Activated T-helper 9 cell treated with anti-CD3 and anti-CD28 coated beads, Interleukin-2, amount 50 U/mL, for 16 hours (primary cell): Measurements from ENCODE around the gene WDR45B.

ENCODE experiments used
- DNase-seq: peaks from one replicate; pipeline ENCODE4 v3.0.0-alpha.2; 2020; ENCODE audit warnings: low read depth

Gene WDR45B

DNA sequence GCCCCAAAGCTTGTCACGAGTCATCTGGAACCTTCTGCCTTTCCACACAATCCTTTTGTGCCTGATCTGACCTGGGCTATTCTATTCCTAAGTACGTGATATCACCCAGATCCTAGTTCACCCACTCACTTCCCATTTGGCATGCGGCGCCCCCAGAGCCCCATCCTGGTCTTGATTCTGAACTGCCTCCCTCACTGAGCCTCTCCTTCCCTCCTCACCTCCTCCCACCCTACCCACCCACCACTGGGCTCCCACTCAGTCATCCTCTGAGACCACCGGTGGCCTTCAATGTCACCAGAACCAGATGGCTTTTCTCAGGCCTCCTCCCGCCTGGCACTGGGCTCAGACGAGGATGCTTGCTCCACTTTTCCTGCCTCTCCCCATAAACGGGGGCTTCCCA lies 18.5 kb downstream of the WDR45B start:
- DNase-seq, result no peak

DNA sequence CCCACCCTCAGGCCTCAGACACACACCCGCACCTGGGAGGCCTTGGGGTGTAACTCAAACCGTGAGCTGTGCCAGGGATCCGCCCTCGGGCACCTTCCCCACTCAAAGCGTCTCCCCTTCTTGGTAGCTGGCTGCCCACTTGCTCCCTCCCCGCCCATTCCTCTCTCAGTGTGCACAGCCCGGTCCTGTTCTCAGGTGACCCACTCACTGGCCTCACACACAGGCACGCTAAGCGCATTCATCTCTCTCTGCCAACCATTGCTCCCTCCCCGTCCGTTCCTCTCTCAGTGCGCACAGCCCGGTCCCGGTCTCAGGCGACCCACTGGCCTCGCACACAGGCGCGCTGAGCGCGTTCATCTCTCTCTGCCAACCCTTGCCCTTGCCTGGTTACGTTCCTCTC lies 20.8 kb downstream of the WDR45B start:
- no peak for DNase-seq

- no peak for DNase-seq
These were observed 24.5 kb downstream of the WDR45B start for GRCh38 chr17:82623707-82624106.

GRCh38 chr17:82619641-82620040 lies 28.6 kb downstream of the WDR45B start:
- DNase-seq, result no peak

DNA sequence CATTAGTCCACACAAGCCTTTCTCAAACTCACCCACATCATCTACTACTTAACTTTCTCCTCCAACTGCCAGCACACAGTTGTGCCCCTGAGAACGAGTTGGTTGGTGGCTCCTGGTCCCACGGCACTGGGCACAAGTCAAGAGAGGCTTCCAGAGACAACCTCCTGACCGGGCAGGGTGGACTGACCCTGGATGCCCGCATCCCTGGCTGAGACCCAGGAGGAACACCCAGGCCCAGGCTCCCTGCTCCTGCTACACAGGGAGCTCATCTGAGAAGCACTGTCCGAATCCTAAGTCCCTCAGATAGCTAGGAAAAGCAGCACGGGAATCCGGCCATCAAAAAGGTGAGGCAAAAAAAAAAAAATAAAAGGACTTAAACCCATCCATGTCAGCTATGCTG lies 29.0 kb downstream of the WDR45B start:
- no peak for DNase-seq

DNA sequence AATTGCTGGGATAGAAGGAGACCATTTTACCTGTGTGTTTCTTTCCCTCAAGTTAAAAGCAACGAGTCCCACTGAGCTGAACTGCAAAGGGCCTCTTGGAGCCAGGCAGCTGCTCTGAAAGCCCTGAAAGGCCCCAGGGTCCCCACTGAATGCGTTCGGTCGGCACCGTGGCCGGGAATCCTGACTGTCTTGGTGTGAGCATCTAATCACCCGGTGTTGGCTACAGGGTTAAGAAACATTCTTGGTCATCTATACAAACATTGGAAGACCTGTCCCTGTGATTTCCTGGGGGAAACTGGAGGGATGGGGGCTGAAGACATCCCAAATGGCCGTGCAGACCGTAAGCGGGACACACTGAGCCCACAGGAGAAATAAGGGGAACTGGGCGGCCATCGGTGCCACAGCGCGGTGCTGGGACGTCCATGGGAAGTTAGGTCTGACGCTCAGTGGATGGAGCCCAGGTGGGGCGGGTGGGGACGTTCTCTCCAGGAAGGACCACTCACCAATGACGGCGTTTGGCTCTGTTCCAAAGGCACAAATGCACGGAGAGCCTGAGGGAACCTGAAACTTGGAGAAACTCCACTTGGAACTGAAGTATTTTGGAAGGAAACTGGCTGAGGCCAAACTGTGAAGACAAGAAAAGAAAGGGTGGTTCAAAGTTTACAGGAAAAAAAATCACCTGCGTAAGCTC lies 32.1 kb downstream of the WDR45B start:
- DNase-seq, result no peak

DNA sequence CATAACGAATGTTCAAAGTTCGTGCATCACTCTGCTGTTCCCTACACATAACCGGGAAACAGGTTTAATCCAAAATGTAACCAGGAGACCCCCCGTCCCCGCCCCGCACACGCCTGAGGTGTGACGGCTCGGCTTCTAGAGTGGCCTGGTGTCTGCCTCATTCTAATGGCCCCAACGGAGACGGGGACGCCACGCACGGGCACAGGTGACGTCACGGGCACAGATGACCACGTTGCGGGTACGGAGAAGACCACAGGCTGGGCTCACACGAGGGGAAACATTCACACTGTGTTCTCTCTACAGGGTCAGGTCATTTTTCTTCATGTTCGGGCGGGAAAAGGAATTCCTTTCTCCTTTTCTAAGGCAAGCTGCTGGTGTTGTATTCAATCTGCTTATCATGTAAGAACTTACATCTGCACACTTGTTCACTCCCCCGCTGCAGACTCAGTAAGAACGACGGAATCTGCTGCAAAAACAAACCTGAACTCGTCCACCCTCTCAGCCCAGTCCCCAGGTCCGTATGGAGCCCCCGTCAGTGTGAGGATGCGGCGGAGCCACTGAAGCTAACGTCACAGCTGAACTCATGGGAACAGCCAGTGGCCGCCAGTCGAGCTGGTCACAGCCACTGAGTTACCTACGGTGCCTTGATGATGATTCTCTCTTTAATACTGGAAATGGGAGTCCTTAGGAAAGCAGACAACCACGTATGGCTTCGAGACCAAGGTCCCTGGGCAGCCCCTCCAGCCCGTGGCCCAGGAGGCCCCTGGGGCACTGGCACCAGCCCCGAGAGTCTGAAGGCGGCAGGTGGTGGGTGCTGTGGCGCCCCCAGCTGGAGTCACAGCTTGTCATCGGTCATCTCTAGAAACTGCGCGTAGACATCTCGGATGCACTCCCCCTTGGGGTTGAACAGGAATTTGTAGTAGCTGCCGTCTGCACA lies 32.9 kb downstream of the WDR45B start:
- DNase-seq, result no peak

DNA sequence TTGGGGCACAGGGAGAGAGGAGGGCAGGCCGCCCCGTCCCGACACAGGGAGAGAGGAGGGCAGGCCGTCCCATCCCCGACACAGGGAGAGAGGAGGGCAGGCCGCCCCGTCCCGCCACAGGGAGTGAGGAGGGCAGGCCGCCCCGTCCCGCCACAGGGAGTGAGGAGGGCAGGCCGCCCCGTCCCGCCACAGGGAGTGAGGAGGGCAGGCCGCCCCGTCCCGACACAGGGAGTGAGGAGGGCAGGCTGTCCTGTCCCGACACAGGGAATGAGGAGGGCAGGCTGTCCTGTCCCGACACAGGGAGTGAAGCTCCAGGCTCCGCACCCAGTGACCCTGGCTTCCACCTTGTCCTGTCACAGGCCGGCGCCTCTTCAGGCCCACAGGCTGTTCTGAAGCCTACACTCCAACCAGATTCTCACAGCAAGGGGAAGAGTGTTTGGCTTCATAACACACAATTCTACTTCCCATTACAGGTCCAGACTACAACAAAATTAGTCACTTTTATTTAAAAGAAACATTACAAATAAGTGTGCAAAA lies 34.1 kb downstream of the WDR45B start:
- no peak for DNase-seq

- no peak for DNase-seq
These were observed 34.8 kb downstream of the WDR45B start for GRCh38 chr17:82613283-82614094.

DNA sequence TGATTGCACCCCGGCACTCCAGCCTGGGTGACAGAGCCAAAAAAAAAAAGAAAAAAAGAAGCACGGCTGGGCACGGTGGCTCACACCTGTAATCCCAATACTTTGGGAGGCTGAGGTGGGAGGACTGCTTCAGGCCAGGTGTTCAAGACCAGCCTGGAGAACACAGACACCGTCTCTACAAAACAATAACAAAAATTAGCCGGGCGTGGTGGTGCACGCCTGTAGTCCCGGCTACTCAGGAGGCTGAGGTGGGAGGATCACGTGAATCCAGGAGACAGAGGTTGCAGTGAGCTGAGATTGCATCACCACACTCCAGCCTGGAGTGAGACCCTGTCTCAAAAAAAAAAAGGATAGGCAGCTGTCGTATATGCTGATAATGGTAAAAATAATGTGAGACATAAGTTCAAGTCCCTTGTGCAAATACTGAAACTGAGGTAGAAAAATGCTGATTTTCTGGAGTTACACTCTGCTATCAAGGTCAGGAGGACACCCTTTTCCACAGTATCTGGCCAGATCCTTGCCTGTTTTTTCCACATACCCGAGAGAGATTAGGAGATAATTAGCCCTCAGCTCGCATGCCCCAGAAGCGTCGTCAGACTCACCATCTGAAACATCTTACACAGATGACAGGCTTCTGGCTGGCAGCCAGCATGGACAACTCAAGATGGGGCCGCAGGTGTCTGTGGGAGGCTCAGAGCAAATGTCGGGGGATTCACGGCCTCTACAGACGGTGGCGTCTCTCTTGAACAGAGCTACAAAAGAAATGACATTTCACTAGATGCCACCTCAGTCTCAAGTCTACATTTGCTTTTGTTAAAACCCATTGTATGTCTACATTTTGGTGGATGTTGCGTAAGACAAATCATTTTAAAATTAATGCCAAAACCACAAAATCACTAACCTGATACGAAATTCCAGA lies 36.8 kb downstream of the WDR45B start:
- no peak for DNase-seq

GRCh38 chr17:82609655-82610054 lies 38.6 kb downstream of the WDR45B start:
- DNase-seq, result no peak

- no peak for DNase-seq
These were observed 39.4 kb downstream of the WDR45B start for GRCh38 chr17:82608816-82609215.

DNA sequence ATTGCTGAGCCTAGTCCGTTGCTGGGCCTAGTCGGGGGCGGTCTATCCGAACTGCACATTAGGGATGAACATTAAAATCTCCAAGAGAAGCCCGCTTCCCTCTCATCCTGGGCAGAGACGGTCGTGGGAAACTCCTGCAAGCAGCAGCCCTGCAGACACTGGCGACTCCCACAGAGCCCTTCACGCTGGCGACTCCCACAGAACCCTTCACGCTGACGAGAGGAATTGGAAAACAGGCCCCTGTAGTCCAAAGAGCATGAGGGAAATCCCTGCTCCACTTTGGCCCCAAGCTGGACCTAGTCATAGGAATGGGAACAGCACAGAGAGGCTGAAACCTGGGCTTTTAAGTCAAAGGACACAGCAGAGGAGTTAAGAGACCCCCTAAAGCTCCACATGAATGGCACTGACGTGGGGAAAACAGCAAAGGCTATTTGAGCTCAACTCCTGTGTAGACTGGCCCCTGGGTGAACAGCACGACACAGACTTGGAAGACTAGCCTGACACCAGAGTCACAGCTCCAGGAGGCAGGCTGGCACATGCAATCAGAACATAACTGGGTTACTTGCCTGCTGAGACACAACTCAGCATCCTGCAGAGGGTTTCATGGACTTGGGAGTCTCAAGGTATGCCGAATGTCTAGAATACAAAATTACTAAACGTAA lies 42.2 kb downstream of the WDR45B start:
- DNase-seq, result no peak

DNA sequence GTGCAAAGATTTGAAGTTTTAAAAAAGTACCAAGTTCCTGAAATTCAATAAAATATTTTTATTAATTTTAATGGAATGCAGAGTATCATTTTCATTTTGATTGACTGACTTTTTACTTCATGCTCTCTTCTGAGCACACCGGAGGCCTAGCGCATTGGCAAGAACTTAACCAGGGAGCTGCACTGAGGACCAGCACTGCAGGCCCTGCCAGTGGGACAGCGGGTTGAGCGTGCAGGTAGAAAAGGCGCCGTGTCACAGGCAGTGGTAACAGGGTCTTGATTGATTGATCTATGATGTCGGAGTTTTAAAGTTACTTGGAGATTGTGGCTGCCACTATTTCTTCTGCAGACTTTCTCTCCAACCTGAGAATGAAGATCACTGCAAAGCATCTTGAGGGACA lies 43.7 kb downstream of the WDR45B start:
- no peak for DNase-seq

GRCh38 chr17:82603981-82604448 lies 44.2 kb downstream of the WDR45B start:
- DNase-seq, result no peak

DNA sequence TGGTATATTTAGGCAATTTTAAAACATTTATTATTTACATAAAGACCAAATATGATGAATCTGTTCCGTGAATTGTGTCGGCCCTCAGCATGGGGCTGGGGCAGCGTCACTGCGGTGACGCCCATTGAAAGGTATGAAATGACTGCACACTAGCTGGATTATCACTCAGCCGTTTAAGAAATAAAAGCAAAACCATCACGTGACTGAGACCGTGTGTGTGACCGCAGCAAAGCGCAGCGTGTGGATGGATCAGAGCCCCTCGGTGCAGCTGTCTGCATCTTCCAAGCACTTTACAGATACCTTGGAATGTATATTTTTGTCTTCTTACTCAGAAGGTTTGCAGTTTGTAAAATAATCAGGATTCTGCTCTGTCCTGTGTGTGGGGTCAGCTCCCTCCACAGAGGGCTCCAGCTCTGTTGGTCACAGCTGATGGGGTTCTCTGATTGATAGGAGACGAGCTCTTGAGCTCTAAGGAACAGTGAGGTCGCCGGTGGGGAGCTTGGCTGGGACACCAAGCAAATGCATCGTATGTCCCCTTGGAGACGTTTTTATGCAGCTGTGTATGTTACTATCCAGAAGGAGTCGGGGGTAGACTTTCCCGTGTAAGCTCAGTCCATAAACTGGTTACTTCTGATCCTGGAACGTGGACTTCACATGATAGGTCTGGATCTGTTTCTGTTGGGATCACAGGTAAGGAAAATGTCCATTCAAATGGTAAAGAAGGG lies 45.1 kb downstream of the WDR45B start:
- no peak for DNase-seq

DNA sequence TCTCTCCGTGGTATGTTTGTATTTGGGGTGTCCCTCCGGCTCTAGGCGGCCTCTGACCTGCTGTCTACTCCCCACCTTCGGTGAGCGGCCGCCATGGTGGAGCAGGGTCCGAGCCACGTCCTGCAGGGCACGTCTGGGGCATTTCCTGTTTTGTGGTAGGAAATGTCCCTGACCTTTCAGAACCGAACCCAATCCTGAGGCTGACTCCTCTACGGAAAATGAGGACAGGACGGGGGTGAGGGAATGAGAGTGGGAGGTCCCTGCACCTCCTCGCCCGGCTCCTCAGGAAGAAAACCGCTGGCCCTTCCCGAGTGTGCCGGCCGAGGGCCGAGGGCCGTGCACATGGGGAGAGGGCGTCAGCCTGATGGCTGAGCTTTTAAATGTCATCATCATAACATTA lies 45.8 kb downstream of the WDR45B start:
- DNase-seq, result no peak

DNA sequence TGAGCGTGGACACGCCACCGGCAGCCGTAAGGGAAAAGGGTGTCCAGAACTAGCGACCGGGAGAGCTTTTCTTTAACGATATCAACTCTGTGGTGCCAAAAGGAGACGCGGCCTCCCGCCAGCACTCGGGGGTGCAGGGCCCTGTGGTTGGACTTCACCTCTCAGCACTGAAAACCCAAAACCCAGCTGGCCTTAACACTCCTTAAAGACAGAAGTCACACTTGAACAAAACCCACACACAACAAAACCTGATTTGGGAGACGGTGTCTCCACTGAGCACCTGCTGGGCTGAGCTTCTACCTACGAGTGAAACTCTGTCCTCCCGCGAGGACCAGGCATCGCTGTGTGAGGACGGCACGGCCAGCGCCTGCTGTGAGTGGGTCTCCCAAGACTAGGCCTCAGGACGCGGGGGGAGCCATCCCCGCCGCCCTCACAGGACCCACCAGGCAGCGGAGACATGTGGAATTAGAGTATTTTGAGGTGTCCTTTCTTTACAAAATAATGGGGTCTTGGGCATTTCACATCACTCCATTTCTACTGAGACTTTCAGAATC lies 46.7 kb downstream of the WDR45B start:
- DNase-seq, result no peak

DNA sequence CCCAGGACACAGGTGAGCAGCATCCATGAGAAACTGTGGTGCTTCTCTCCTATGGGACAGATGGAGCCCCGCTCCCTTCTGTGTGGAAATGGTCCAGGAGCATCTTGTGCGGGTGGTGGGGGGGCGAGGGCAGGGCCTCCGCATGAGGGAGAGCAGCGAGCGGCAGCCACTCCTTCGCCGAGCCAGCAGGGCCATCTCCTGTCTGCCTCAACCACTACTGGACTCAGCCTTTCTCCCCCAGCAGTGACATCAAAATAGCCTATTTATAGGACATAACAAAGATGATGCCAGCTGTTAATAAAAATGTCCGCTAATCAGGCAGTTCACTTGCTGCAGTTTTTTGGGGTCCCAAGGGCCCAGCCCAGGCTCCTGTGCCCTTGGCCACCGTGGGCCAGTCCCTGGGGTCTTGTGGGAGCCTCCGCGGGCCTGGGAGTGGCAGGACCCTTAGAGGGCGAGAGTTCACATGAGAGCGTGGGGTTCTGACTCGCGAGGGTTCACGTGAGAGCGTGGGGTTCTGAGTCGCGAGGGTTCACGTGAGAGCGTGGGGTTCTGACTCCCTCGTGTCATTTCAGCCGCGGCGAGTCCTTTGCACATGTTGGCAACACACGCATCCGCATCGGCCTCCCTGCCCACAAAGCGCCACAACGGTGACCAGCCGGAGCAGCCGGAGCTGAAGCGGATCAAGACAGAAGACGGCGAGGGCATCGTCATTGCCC lies 47.4 kb downstream of the WDR45B start:
- no peak for DNase-seq
